ENCODE results near the gene METTL22.

- TF ChIP-seq CTCF (IDR thresholded peaks at IDR 0.05; ENCODE audit: low read depth, low read length, missing input control), result peak; percentile 42
- no peak for TF ChIP-seq TAF1 (conservative IDR thresholded peaks at IDR 0.05)
- TF ChIP-seq MAX (IDR thresholded peaks at IDR 0.05), result no peak
- peak; percentile 75 to 84 for TF ChIP-seq RAD21 (IDR thresholded peaks at IDR 0.05)
- no peak for TF ChIP-seq RXRA (IDR thresholded peaks at IDR 0.05)
- no peak for TF ChIP-seq SP1 (IDR thresholded peaks at IDR 0.05)
- no peak for TF ChIP-seq YY1 (IDR thresholded peaks at IDR 0.05)
- TF ChIP-seq HNF4A (conservative IDR thresholded peaks at IDR 0.05), result no peak
Measured at GRCh38 chr16:8572919-8573724, 48.4 kb upstream of the METTL22 start.

All from liver (tissue), 3 donors.